AG09309 (cell line): ENCODE measurements around the gene HYAL2.

Source experiments
- DNase-seq: peaks from one replicate; pipeline ENCODE4 v3.0.0-alpha.2; 2010; ENCODE audit warnings: low read depth
- H3K4me3 ChIP-seq: 2 replicates; pipeline ENCODE4 v1.5.1; 2011; ENCODE audit warnings: mild to moderate bottlenecking, low read depth, low read length, moderate library complexity; ENCODE audit not compliant: control insufficient read depth
- TF ChIP-seq, protein P1 (sequence below): IDR thresholded peaks from 2 replicates; pipeline ENCODE4 v1.5.1; 2011; ENCODE audit warnings: mild to moderate bottlenecking, low read depth, low read length, inconsistent platforms; ENCODE audit not compliant: insufficient read depth, control insufficient read depth; ENCODE audit errors: missing control alignments

HYAL2 gene

DNA sequence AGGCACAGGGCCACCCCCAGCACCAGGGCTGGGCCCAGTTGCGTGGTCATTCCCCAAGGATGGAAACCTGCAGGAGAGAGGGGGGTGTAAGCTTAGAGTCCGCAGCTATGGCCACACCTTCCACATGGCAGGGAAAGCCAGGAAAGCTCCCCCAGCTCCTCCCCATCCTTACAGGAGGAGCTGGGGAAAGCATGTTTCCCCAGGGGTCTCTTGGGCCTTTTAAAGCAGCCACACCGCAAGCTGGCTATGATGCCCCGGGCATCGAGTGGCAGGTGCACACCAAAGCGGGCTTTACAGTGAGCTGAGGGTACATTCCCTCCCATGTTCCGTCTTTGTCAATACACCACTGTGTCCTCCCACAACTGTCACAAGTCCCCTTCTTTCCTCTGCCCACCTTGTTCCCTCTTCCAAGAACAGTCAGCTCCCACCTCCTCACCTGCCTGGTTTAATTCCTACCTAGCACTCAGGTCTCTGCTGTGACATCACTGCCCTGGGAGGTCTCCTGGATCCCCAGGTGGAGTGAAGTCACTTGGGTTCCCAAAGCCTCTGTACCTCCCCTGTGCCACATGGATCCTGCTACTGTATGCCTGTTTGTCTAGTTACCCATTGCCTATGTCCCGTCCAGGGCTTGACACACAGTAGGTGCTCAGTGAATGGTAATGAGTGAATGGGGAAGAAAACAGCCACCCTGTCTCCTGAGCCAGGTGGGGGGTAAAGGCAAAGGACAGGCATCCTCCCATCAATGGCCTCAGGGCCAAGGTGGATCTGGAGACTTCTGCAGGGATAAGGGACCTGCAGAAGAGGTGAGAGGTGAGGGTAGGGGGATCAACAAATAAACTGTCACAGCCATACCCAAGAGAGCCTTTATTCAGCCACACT is 26.8 kb downstream of the HYAL2 start:
- no peak for DNase-seq
- no peak overlapping the region for H3K4me3 ChIP-seq
- TF ChIP-seq, protein P1, sequence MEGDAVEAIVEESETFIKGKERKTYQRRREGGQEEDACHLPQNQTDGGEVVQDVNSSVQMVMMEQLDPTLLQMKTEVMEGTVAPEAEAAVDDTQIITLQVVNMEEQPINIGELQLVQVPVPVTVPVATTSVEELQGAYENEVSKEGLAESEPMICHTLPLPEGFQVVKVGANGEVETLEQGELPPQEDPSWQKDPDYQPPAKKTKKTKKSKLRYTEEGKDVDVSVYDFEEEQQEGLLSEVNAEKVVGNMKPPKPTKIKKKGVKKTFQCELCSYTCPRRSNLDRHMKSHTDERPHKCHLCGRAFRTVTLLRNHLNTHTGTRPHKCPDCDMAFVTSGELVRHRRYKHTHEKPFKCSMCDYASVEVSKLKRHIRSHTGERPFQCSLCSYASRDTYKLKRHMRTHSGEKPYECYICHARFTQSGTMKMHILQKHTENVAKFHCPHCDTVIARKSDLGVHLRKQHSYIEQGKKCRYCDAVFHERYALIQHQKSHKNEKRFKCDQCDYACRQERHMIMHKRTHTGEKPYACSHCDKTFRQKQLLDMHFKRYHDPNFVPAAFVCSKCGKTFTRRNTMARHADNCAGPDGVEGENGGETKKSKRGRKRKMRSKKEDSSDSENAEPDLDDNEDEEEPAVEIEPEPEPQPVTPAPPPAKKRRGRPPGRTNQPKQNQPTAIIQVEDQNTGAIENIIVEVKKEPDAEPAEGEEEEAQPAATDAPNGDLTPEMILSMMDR = no peak

DNA sequence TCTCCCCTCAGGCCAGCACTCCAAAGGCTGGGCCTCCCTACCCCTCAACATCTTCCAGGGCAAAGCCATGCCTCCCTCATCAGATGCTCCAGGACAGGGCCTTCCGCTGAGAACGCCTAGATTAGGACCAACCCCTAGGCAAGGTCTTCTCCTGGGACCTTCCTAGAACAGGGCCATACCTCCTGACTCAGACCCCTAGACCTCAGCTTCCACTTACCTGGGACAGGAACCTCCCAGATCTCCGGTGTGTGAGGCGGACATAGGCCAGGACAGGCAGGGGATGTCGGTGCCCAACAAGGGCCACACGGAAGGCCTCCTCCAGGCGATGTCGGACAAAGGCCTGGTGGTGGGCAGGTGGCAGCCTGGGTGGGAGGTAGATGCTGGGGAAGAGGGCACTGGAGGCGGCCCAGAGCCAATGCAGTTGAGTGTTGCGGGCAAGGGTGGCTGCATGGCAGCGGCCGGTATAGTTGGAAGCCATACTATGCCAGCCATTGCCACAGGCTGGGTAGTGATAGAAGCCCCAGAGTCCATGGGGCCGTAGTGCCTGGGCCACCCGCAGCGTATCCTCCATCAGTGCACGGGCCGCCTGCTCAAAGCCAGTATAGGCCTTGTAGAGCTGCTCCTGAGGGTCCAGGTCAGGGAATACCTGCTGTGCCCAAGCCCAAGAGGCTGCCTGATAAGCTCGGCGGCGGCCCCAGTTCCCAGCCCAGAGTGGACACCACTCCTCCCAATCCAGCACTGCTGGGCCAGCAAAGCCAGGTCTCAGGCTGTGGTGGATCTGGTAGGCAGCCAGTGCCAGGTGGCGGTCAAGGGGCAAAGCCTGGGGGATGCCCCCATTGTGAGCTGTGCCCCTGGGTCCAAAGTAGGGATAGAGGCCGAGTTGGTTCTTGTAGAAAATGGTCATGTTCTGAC is 27.8 kb downstream of the HYAL2 start:
- TF ChIP-seq, protein P1 = no peak
- DNase-seq = no peak

DNA sequence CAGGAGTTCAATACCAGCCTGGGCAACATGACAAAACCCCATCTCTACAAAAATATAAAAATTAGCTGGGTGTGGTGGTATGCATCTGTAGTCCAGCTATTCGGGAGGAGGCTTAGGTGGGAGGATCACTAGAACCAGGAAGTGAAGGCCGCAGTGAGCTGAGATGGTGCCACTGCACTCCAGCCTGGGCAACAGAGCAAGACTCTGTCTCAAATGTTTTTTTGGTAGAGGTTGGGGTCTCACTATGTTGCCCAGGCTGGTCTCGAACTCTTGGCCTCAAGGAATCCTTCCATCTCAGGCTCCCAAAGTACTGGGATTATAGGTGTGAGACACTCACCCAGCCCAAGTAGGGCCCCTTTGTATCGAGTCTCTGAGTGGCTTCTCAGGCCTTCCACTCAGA is 28.5 kb downstream of the HYAL2 start:
- TF ChIP-seq, protein P1 = no peak
- no peak for DNase-seq
- H3K4me3 ChIP-seq = no peak overlapping the region

More for the DNA sequence above, 27.8 kb downstream of the HYAL2 start:
- no peak overlapping the region for H3K4me3 ChIP-seq

DNA sequence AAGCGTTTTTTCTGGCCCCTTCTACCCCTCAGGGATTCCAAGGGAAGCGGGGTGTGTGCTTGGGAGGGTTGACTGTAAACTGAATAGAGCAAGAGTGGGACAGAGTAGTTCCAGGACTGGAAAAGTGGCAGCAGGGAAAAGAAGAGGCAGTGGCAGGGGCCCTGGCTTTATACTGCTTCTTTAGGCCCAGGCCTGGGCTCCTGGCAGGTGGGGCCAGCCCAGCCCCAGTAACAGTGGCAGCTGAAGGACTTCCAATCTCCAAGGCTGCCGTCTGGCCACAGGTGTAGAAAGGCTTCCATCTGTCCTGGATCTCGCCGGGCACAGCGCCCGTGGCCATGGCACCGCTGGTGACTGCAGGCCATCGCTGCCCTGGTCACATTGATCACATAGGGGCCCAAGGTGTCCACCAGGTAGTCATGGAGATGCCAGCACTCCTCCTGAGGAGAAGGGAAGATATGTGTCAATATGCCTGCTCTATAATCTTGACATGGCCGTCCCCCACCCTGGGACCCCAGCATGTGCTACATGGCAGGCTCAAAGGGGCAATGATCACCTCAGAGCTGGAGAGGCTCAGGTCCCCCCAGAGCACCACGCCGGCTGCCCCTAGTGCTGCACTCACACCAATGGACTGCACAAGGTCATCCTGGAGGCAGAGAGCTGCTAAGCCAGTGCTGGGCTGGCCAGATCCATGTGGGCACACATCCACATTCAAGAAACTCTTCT is 29.3 kb downstream of the HYAL2 start:
- H3K4me3 ChIP-seq = no peak overlapping the region
- TF ChIP-seq, protein P1 = no peak
- no peak for DNase-seq

DNA sequence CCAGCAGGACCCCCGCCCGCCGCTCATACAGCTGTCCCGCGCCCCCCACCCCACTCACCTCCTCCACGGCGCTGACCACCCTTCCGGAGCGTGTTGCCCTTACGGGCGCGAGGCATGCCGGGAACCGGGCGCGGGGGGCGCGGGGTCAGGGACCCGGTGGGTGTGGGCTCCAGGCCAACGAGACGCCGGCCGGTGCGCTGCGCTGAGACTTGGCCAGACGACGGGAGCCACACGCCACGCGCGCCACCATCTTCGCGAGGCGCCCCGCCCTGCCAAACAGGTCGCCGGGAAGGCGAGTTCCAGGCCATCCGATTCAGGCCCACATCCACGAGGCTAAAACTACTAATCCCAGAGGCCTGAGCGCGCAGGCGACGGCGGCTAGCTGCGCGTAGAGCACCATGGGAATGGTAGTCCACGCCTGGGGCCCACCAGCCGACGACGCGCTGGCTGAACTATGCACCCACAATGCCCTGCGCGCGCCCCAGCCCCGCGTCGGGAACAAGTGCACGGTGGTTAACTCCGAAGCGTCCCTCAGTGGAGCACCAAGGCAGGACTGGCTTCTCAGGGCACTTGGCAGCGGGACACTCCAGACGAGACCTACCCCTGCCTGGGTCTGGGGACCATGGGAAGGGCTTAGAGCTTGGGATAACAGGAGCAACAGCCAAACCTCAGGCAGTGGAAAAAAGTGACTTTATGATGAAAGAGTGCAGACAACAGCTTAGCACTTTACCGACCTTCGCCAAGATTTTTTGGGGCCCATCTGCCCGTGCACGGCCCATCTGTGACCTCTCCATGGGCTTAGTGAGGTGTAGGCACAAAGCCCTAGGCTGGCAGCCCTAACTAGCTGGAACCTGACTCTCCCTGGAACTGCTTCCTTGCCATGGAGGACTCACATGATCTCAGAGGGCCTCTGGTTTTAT is 30.1 kb downstream of the HYAL2 start, which contains the start of gene IFRD2:
IFRD2 (minus strand) TSS at position 271 of the 920 bp plus-strand sequence; CDS start at position 116, 155 bp downstream.
- TF ChIP-seq, protein P1 = no peak
- DNase-seq = peak; percentile 85
- peak within 1 kb of the TSS; percentile 68 for H3K4me3 ChIP-seq
